ENCODE measurements around the gene RAB18.
"Not testable (repeated sequence)": the region's sequence is repeated elsewhere in the genome, so short reads cannot be mapped to it uniquely, and the experiment has no call there.

Gene RAB18

DNA sequence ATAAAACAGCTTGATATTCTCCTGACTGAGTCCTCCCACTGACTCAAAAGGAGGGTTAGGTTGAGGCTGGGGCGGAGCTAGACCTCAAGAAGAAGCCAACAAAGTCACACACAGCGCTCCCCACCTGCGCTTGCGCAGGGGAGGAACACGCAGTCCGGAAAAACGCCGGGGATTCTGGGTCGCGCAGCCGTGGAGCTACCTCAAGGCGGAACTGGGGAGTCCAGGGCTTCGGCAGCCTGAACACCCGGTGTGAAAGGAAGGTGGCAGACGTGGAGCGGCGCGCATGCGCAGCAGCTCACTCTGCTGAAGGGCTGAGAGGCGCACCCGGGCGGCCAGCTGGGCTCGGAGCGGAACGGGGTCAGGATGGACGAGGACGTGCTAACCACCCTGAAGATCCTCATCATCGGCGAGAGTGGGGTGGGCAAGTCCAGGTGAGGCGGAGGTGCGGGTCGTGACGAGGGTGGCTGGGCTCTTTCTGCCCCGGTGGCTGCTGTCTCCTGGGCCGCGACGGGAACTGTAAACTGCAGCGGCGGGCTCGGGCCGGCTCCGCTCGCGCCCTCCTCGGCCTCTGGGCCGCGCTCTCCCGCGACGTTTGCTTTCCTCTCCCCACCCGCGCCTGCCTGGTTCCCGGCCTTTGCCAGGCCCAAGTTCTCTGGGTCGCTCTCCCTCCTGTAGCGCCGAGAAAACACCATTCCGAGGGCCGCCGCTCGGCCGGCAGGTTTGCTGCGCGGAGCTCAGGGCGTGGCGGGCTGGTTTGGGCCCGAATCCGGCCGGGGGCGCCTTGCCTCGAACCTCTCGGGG, at the start of gene RAB18:
Gene RAB18, plus strand, starts transcription at position 298 of the 801 bp plus-strand sequence. Its CDS starts 66 bp downstream, at position 364.
- DNase-seq (ENCODE audit: low read depth in 2 of 2), result peak; percentile 97 to 98

DNA sequence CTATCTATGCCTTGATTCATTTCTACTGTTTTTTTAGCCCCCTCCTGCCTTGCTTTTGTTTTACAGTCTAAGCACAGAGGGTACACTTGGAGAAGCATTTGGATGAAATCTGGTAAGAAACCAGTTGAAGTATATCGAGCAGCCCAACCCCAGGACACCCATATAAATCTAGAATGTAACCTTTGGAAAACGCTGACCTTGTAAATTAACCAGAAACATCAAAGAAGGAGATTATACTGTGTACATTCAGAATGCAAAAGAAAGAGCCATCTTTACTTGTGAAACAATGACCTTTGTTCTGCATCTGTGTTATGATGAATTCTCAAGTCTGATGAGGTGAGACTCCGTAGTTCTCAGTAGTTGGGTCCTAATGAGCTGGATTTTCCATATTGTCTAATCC, 49.3 kb upstream of the RAB18 start:
- no peak for DNase-seq (ENCODE audit: low read depth in 2 of 2)

GRCh38 chr10:27457261-27457945, 46.7 kb upstream of the RAB18 start:
- DNase-seq (ENCODE audit: low read depth in 2 of 2), result no peak

- DNase-seq (ENCODE audit: low read depth in 2 of 2), result no peak
Measured at GRCh38 chr10:27457966-27458365, 46.1 kb upstream of the RAB18 start.

DNA sequence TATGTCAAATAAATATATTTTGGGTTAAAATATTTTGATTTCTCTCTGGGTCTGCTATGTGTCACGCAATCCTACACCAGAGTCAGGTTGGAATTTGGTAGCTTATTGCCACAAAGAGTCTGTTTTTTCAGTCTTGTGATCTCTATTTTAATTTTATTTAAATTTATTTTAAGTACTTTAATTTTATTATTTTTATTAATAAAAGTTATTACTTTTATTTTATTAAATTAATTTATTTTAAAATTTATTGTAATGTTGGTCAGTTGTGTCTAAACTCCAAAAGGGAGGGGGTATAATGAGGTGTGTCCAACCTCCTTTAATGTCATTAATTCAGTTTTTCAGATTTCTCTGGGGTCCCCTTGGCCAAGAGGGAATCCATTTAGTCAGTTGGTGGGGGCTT, 42.8 kb upstream of the RAB18 start:
- no peak for DNase-seq (ENCODE audit: low read depth in 2 of 2)

DNA sequence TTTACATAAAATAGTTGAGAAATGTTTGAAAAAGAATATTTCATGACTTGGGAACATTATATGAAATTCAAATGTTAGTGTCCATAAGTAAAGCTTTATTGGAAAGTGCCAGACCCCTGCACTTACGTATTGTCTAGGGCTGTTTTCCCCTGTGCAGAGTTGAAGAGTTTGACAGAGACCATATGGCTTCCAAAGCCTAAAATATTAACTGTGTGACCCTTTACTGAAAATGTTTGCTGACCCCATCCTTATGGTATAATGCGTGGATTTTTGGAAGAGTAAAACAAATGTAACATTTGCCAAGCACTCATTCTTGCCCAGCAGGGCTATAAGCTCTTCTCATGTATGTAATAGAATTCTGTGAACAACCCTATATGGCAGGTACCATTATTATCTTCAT, 40.1 kb upstream of the RAB18 start:
- DNase-seq (ENCODE audit: low read depth in 2 of 2), result no peak

GRCh38 chr10:27464993-27465392, 39.1 kb upstream of the RAB18 start:
- DNase-seq (ENCODE audit: low read depth in 2 of 2), result no peak

- not testable (repeated sequence) for DNase-seq (ENCODE audit: low read depth in 2 of 2)
Measured at GRCh38 chr10:27465596-27465995, 38.5 kb upstream of the RAB18 start.

GRCh38 chr10:27470885-27471284, 33.2 kb upstream of the RAB18 start:
- DNase-seq (ENCODE audit: low read depth in 2 of 2), result no peak

DNA sequence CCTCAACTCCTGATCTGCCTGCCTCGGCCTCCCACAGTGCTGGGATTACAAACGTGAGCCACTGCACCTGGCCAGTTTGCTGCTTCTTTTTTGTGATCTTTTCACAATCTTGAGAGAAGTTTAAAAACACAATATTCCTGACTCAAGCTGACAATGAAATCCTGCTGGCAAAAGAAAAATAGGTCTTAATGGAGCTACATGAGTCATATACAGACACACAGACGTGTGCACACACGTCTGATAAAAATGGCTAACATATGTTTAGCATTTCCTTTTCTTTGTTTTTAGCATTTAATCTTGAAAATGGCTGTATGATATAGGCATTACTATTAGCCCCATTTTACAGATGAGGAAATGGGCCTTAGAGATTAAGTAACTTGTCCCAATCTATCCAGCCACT, 29.4 kb upstream of the RAB18 start:
- DNase-seq (ENCODE audit: low read depth in 2 of 2), result no peak

GRCh38 chr10:27479016-27479415, 25.1 kb upstream of the RAB18 start:
- DNase-seq (ENCODE audit: low read depth in 2 of 2), result no peak

GRCh38 chr10:27481486-27481885, 22.6 kb upstream of the RAB18 start:
- no peak for DNase-seq (ENCODE audit: low read depth in 2 of 2)

- no peak for DNase-seq (ENCODE audit: low read depth in 2 of 2)
Measured at GRCh38 chr10:27482984-27483956, 20.8 kb upstream of the RAB18 start.

- DNase-seq (ENCODE audit: low read depth in 2 of 2), result no peak
Measured at GRCh38 chr10:27485368-27485767, 18.7 kb upstream of the RAB18 start.

DNA sequence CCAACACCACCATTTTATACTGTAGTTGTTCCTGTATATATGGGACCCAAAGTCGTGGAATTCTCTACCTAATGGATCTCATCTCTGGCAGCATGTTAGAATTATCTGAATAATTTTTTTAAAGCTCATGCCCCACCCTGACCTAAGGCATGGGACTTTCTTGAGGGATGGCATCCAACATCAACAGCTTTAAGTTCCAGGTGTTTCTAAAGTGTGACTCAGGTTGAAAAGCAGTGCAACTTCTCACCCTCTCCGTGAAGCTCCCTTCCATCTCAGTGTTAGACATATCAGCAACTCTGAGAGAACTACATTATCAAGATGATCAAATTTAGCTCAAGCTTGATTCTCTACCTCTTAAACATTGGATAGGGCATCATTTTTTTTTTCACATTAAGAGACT, 18.1 kb upstream of the RAB18 start:
- DNase-seq (ENCODE audit: low read depth in 2 of 2), result no peak

DNA sequence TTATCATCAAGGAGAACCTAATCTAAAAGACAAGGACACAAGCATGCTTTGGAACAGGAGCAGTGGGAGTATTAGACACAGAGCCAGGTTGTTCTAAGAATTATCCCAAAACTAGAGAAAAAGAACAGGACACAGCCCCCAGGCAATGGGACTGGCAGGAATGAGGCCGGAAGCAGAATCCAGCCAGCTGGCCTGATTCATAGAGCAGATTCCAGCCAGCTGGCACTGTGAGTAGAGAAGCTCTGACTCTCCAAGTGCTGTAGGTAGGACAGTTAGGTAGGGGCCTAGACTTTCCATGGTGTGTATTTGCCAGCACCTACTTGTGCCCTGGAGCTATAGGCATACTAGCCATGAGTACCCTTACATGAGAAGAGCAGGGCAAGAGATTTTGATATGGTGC, 13.3 kb upstream of the RAB18 start:
- DNase-seq (ENCODE audit: low read depth in 2 of 2), result no peak

DNA sequence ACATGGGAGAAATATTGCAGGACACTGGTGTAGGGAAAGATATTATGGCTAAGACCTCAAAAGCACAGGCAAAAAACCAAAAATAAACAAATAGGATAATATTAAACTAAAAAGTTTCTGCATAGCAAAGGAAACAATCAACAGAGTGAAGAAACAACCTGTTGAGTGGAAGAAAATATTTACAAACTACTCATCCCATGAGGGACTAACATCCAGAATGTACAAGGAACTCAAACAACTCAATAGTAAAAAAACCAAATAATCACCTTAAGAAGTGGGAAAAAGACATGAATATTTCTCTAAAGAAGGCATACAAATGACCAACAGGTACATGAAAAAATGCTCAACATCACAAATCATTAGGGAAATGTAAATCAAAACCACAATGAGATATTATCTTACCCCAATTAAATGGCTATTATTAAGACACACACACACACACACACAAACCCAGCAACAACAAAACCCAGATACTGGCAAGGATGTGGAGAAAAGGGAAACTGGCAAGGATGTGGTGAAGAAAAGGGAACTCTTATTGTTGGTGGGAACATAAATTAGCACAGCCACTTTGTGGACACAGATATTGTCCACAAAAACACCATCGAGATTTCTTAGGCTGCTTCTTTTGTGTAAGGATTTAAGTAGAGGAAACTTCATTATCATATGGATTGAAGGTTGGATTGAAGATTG, 9.8 kb upstream of the RAB18 start:
- no peak for DNase-seq (ENCODE audit: low read depth in 2 of 2)

DNA sequence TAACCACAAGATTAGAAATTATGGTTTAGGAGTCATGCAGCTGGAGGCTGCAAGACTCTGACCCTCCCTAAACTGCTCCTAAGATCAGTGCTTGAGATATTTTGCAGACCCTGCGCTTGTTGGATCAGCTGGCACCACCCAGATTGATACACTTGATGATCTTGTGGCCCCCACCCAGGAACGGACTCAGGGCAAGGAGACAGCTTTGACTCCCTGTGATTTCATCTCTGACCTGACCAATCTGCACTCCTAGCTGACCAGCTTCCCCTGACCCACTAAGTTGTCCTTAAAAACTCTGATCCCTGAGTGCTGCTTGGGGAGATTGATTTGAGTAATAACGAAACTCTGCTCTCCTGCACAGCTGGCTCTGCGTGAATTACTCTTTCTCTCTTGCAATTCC, 8.0 kb upstream of the RAB18 start:
- no peak for DNase-seq (ENCODE audit: low read depth in 2 of 2)

DNA sequence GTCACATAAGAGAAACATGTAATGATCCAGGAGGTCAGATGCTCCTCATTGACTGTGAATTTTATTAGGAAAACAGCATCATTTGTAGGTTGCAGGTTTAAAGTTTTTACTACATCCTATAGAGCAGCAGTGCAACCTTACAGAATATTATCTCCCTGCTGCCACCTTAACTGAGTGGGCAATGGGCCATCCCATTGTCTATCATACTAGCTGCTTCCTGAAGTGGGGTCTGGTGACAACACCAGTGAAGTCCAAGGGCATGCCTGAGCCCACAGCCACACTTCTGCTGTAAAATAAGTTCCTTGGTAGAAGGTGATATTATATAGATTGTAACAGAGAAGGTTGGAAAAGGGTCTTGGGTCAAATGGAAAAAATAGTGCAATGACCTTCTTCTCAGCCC, 4.0 kb upstream of the RAB18 start:
- DNase-seq (ENCODE audit: low read depth in 2 of 2), result no peak

GRCh38 chr10:27500886-27501285, 3.2 kb upstream of the RAB18 start:
- DNase-seq (ENCODE audit: low read depth in 2 of 2), result no peak

DNA sequence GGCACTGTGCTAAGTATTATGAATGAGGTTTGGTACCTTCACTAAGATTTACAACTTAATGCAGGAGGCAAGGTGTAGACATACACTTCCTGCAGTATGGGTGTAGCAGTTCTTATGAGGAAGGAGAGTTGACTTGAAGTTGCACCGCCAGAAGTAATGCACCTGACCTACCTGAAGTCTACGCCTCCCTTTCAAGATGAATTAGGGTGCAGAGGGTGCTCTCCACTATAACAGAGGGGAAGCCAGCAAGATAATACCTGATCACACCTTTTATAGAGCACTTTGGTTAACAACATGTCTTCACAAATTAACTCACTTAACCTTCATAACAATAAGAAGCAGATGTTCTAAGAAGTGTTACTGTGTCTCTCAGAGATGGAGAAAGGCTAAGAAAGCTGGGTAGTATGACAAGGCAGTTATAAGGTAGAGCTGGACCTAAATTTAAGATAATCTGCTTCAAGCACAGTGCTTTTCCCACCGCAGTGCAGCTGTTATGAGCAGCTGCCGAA, 552 bp upstream of the RAB18 start:
- no peak for DNase-seq (ENCODE audit: low read depth in 2 of 2)

Measured in stimulated activated CD8-positive, alpha-beta memory T cell treated with anti-CD3 and anti-CD28 coated beads, Interleukin-15, amount 100 ng/mL, for 48 hours (primary cell).